ENCODE results near the gene FRMD4B.

DNA sequence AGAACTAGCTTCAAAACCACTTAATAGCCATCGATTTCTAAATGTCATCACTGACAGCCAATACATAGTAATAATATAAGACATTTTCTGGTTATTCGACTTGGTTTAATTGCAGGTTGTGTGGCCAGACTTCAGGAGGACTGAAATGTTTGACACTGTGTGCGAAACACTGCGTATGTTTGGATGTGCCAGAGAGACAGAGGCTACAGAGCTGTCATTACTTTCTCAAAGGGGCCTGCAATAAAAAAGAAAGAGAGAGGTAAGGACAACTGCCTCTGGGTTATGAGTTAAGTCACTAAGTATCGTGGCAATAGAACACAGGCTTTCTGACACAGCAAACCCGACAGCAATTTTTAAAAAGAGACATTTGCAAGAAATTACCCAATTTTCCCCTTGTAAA lies 264.4 kb downstream of the FRMD4B start:
- no peak for TF ChIP-seq POLR2AphosphoS5 (IDR thresholded peaks at IDR 0.05; ENCODE audit: borderline replicate concordance, low read depth, low read length)
- TF ChIP-seq EZH2 (IDR thresholded peaks at IDR 0.05): no peak
- no peak for TF ChIP-seq FOXP2 (optimal IDR thresholded peaks at IDR 0.05; ENCODE audit: control extremely low read depth, extremely low read length, insufficient read depth)

All from SK-N-MC (cell line).